ENCODE measurements around the gene CEP41. TPM values are rescaled to one million over a fixed set of nuclear protein-coding genes. Genes with fewer than 3 reads are reported as not detected.

The CEP41 gene
- total RNA-seq, 6 experiments from 2014 or later = 2.6 to 11.7 (median 4.6) TPM

GRCh38 chr7:130400120-130400572 lies 40.7 kb downstream of the CEP41 start:
- Histone ChIP-seq H3K9me3 (no peaks in the 10 kb centered on the region), H3K27ac (no peak overlapping the region), H3K4me3 (no peak overlapping the region), H3K27me3 (no peaks in the 10 kb centered on the region), H3K36me3 (no peaks in the 10 kb centered on the region), H3K4me1 (no peaks in the 10 kb centered on the region)
- 61% methylated on average over 4 of the region's 4 CpGs for WGBS (ENCODE audit: insufficient coverage, low coverage, low lambda C conversion rate, missing lambda C conversion rate)
- intact Hi-C loops (cut with DNase I) = no loop called here
- TF ChIP-seq POLR2A (IDR thresholded peaks at IDR 0.05) (no peak), CTCF (IDR thresholded peaks at IDR 0.05) (no peak)
- DNase-seq = no peak
- no peak for ATAC-seq

GRCh38 chr7:130398526-130399090 lies 42.2 kb downstream of the CEP41 start:
- Histone ChIP-seq H3K4me1 (no peaks in the 10 kb centered on the region), H3K27ac (no peak overlapping the region), H3K27me3 (no peaks in the 10 kb centered on the region), H3K9me3 (no peaks in the 10 kb centered on the region), H3K4me3 (no peak overlapping the region), H3K36me3 (no peaks in the 10 kb centered on the region)
- TF ChIP-seq CTCF (IDR thresholded peaks at IDR 0.05) (no peak), POLR2A (IDR thresholded peaks at IDR 0.05) (no peak)
- 52% methylated on average over 5 of the region's 8 CpGs for WGBS (ENCODE audit: insufficient coverage, low coverage, low lambda C conversion rate, missing lambda C conversion rate)
- DNase-seq = no peak
- intact Hi-C loops (cut with DNase I) = no loop called here
- ATAC-seq = no peak

- Histone ChIP-seq H3K4me1 (no peaks in the 10 kb centered on the region), H3K27ac (no peak overlapping the region), H3K36me3 (no peaks in the 10 kb centered on the region), H3K27me3 (no peaks in the 10 kb centered on the region), H3K4me3 (no peak overlapping the region), H3K9me3 (no peaks in the 10 kb centered on the region)
- no peak for TF ChIP-seq CTCF (IDR thresholded peaks at IDR 0.05)
- TF ChIP-seq POLR2A (IDR thresholded peaks at IDR 0.05) = no peak
- DNase-seq (no peak), ATAC-seq (no peak)
- intact Hi-C loops (cut with DNase I) = no loop called here
- WGBS (ENCODE audit: insufficient coverage, low coverage, low lambda C conversion rate, missing lambda C conversion rate) = 91% methylated on average over 3 of the region's 3 CpGs
Observed at GRCh38 chr7:130397758-130398073, 43.1 kb downstream of the CEP41 start.

GRCh38 chr7:130397051-130397757 lies 43.6 kb downstream of the CEP41 start:
- Histone ChIP-seq H3K27ac (no peak overlapping the region), H3K4me1 (no peaks in the 10 kb centered on the region), H3K9me3 (no peaks in the 10 kb centered on the region), H3K27me3 (no peaks in the 10 kb centered on the region), H3K4me3 (no peak overlapping the region), H3K36me3 (no peaks in the 10 kb centered on the region)
- intact Hi-C loops (cut with DNase I) = no loop called here
- TF ChIP-seq CTCF (IDR thresholded peaks at IDR 0.05) (no peak), POLR2A (IDR thresholded peaks at IDR 0.05) (no peak)
- 86% methylated on average over 7 of the region's 7 CpGs for WGBS (ENCODE audit: insufficient coverage, low coverage, low lambda C conversion rate, missing lambda C conversion rate)
- DNase-seq (no peak), ATAC-seq (no peak)
